Measurements from ENCODE around the gene CPSF3.

The CPSF3 gene

DNA sequence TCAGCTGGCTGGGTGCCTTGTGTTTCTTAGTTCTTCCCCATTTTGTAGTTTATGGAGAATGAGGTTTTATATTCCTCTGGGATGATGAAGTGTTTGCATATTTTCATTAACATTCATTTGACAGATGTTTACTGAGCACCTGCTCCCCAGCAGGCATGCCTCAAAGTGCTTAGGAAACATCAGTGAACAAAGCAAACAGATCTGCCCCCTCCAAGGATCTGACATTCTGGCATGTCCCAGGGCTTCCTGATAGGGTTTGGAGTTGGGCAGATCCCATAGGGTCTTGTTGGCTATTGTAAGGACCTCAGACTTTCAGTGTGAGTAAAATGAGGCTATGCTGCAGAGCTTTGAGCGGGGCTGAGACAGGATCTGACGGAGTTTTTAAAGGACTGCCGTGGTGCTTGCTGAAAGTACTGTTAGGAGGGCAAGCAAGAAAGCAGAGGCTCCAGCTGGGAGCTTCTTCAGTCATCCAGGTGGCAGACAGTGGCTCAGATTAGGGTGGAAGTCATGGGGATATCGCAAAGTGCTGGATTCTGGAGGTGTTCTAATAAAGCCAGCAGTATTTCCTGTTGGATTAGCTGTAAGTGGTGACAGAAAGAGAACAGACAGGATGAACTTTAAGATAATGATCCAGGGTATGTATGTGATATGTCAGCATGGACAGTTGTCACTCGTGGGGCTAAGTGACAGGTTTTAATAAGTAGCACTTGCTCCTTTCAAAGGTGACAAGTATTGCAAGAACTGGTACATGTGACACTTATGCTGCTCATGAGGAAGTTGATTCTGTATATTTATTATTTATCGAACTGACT is 39.6 kb downstream of the CPSF3 start:
- Histone ChIP-seq H3K27me3 (ENCODE audit: control insufficient read depth, insufficient read depth, low read length) (no peaks in the 10 kb centered on the region), H3K4me3 (ENCODE audit: low read length) (no peak overlapping the region), H3K9ac (ENCODE audit: low read length) (no peak overlapping the region), H3K9me3 (ENCODE audit: control insufficient read depth, low read length) (no peaks in the 10 kb centered on the region), H3K36me3 (ENCODE audit: control insufficient read depth, insufficient read depth, low read length) (no peaks in the 10 kb centered on the region), H3K4me1 (ENCODE audit: control insufficient read depth, insufficient read depth, low read length) (no peaks in the 10 kb centered on the region)

DNA sequence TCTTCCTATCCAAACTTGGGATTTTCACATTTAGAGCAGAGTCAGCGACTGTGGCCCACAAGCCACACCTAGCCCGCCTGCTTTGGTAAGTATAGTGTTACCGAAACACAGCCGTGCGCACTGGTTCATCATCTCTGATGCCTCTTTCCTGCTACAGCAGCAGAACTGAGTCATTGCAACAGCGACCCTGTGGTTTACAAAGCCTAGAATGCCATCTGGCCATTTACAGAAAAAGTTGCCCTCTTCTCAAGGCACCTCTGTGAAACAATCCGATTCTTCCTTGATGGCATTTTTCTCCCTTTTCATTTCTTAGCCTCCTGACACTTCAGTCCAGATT is 40.2 kb downstream of the CPSF3 start:
- Histone ChIP-seq H3K4me3 (ENCODE audit: low read length) (no peak overlapping the region), H3K36me3 (ENCODE audit: control insufficient read depth, insufficient read depth, low read length) (no peaks in the 10 kb centered on the region), H3K27me3 (ENCODE audit: control insufficient read depth, insufficient read depth, low read length) (no peaks in the 10 kb centered on the region), H3K9me3 (ENCODE audit: control insufficient read depth, low read length) (no peaks in the 10 kb centered on the region), H3K9ac (ENCODE audit: low read length) (no peak overlapping the region), H3K4me1 (ENCODE audit: control insufficient read depth, insufficient read depth, low read length) (no peaks in the 10 kb centered on the region)

DNA sequence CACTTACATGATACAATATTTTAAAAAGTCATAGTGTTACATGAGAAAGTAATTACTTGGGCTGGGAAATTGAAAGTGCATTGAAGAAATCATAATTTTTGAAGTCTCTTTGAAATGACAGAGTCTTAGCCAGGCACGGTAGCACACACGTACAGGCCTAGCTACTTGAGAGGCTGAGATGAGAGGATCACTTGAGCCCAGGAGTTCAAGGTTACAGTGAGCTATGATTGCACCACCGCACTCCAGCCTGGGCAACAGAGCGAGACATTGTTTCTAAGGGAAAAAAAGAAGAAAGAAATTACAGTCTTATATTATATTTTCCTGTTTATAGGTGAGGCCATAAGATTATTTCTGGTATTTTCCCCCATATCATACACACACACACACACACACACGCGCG is 41.7 kb downstream of the CPSF3 start:
- Histone ChIP-seq H3K9ac (ENCODE audit: low read length) (no peak overlapping the region), H3K4me1 (ENCODE audit: control insufficient read depth, insufficient read depth, low read length) (no peaks in the 10 kb centered on the region), H3K36me3 (ENCODE audit: control insufficient read depth, insufficient read depth, low read length) (no peaks in the 10 kb centered on the region)

DNA sequence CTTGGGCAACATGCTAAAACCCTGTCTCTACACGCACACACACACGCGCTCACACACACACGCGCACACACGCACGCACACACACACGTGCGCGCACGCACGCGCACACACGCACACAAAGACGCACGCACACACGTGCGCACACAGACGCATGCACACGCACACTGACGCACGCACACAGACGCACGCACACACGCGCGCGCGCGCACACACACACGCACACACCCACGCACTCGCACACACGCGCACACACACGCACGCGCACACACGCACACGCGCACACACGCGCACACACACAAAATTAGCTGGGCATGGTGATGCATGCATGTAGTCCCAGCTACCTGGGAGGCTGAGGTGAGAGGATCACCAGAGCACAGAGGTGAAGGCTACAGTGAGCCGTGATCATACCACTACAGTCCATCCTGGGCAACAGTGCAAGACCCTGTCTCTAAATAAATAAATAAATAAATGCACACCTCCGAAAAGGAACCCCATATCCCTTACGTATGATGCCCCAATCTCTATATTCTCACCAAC is 42.8 kb downstream of the CPSF3 start:
- no peaks in the 10 kb centered on the region for H3K9me3 ChIP-seq (ENCODE audit: control insufficient read depth, low read length)
- H3K36me3 ChIP-seq (ENCODE audit: control insufficient read depth, insufficient read depth, low read length) = no peaks in the 10 kb centered on the region
- H3K27me3 ChIP-seq (ENCODE audit: control insufficient read depth, insufficient read depth, low read length) = no peaks in the 10 kb centered on the region
- H3K4me3 ChIP-seq (ENCODE audit: low read length) = no peak overlapping the region
- H3K4me1 ChIP-seq (ENCODE audit: control insufficient read depth, insufficient read depth, low read length) = no peaks in the 10 kb centered on the region
- no peak overlapping the region for H3K9ac ChIP-seq (ENCODE audit: low read length)

More for the DNA sequence above, 41.7 kb downstream of the CPSF3 start:
- Histone ChIP-seq H3K27me3 (ENCODE audit: control insufficient read depth, insufficient read depth, low read length) (no peaks in the 10 kb centered on the region), H3K4me3 (ENCODE audit: low read length) (no peak overlapping the region), H3K9me3 (ENCODE audit: control insufficient read depth, low read length) (no peaks in the 10 kb centered on the region)

DNA sequence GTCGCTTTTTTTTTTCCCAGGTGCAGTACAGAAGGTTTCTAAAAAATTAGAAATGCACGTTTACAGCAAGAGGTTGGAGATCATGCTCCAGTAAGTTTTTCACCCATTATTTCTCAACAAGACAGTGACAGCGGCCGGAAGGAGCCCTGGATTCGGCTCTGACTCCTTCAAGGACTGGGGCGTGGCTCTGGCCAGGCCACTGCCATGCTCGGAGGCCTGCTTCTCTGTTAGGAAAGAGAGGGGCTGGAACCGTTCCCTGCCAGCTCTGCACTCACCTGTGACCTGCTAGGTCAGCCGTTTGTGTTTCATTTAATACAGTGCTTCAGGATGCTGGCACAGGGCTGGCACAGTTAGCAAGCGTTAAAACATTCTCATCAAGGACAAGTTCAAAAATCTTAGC is 44.2 kb downstream of the CPSF3 start:
- H3K4me3 ChIP-seq (ENCODE audit: low read length) = no peak overlapping the region
- H3K27me3 ChIP-seq (ENCODE audit: control insufficient read depth, insufficient read depth, low read length) = no peaks in the 10 kb centered on the region
- H3K36me3 ChIP-seq (ENCODE audit: control insufficient read depth, insufficient read depth, low read length) = no peaks in the 10 kb centered on the region
- no peaks in the 10 kb centered on the region for H3K4me1 ChIP-seq (ENCODE audit: control insufficient read depth, insufficient read depth, low read length)
- H3K9me3 ChIP-seq (ENCODE audit: control insufficient read depth, low read length) = no peaks in the 10 kb centered on the region
- no peak overlapping the region for H3K9ac ChIP-seq (ENCODE audit: low read length)

DNA sequence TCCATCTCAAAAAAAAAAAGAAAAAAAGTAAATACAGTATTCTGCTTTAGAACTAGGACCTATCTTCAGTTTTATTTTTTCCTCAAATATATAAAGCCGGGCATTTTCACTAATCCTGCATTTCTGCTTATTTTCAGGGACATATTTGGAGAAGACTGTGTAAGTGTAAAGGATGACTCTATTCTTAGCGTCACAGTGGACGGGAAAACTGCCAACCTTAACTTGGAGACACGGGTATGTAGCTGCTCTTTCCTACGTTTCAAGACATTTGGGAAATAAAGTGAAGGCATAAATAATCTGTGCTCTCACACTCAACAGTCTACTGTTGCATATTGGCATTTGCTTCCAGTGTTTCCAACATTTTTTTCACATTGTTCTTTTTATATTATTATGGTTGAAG is 47.8 kb downstream of the CPSF3 start:
- Histone ChIP-seq H3K27me3 (ENCODE audit: control insufficient read depth, insufficient read depth, low read length) (no peaks in the 10 kb centered on the region), H3K4me1 (ENCODE audit: control insufficient read depth, insufficient read depth, low read length) (peaks cover 7% of the 10 kb centered on the region), H3K9me3 (ENCODE audit: control insufficient read depth, low read length) (no peaks in the 10 kb centered on the region), H3K36me3 (ENCODE audit: control insufficient read depth, insufficient read depth, low read length) (no peaks in the 10 kb centered on the region), H3K9ac (ENCODE audit: low read length) (no peak overlapping the region), H3K4me3 (ENCODE audit: low read length) (no peak overlapping the region)

DNA sequence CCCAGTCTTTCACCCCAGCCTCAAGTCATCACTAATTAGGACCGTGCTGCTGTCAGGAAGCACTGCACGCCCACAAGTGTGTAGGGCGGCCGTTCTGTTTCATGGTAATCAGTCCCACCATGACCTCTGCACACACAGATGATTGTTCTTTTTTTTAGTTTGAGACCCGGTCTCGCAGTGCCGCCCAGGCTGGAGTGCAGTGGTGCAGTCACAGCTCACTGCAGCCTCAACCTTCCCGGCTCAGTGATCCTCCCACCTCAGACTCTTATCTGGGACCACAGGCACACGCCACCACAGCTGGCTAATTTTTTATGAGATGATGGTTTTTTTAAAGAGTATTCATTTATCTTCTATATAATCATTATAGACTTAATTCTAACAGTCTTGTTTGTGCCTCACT is 49.1 kb downstream of the CPSF3 start:
- Histone ChIP-seq H3K4me3 (ENCODE audit: low read length) (no peak overlapping the region), H3K4me1 (ENCODE audit: control insufficient read depth, insufficient read depth, low read length) (peaks cover 7% of the 10 kb centered on the region), H3K9me3 (ENCODE audit: control insufficient read depth, low read length) (no peaks in the 10 kb centered on the region), H3K36me3 (ENCODE audit: control insufficient read depth, insufficient read depth, low read length) (no peaks in the 10 kb centered on the region), H3K27me3 (ENCODE audit: control insufficient read depth, insufficient read depth, low read length) (no peaks in the 10 kb centered on the region), H3K9ac (ENCODE audit: low read length) (no peak overlapping the region)

DNA sequence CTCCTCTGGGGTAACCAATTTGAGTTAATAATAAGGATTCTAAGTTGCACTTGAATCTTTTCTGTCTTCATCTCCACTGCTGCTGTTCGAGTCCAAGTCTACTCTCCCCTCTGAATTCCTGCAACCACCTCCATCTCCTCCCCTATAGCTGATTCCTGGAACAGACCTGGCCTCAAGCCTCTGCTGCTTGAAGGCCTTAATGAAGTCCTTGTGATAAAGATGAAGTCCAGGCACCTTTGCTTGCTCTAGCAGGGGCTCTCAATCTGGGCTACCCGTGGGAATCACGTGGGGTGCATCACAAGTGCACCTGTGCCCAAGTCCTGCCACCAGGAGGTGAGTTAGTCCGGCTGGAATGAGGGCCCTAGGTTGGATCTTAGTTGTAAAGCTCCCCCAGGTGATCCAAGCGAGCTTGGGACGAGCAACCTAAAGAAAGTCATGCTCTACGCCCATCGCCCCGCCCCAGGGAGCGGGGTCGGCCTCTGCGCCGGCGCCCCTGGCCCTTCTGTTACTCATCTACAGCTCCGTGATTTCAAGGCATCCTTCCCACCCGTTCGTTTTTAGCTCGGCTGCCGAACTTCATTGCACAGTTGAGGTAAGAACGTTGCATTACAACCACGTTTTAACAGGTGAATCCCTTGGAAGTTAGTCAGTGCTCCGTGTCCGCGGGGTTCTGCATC is 50.0 kb downstream of the CPSF3 start:
- Histone ChIP-seq H3K9ac (ENCODE audit: low read length) (peak overlapping the region; percentile 80), H3K36me3 (ENCODE audit: control insufficient read depth, insufficient read depth, low read length) (no peaks in the 10 kb centered on the region), H3K4me1 (ENCODE audit: control insufficient read depth, insufficient read depth, low read length) (peaks cover 7% of the 10 kb centered on the region), H3K4me3 (ENCODE audit: low read length) (peak overlapping the region; percentile 78), H3K27me3 (ENCODE audit: control insufficient read depth, insufficient read depth, low read length) (no peaks in the 10 kb centered on the region), H3K9me3 (ENCODE audit: control insufficient read depth, low read length) (no peaks in the 10 kb centered on the region)

DNA sequence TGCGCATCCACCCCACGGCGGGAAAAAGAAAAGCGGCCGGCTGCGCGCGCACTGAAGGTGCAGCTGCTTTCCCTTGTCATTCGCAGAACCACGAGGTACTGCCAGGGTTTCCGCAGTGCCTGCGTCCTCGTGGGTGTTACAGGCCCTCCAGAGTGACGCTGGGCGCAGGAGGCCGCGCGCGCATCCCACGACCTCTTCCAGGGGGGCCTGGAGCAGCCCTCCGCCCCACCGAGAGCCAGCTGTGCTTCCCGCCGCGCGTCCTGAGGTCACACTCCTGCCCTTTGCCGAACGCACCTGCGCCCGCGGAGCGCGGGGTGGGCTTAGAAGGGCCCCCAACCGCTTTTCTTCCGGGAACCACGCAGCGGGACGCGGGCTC is 50.5 kb downstream of the CPSF3 start:
- no peaks in the 10 kb centered on the region for H3K9me3 ChIP-seq (ENCODE audit: control insufficient read depth, low read length)
- H3K36me3 ChIP-seq (ENCODE audit: control insufficient read depth, insufficient read depth, low read length) = no peaks in the 10 kb centered on the region
- no peaks in the 10 kb centered on the region for H3K27me3 ChIP-seq (ENCODE audit: control insufficient read depth, insufficient read depth, low read length)
- H3K4me1 ChIP-seq (ENCODE audit: control insufficient read depth, insufficient read depth, low read length) = peaks cover 7% of the 10 kb centered on the region
- H3K9ac ChIP-seq (ENCODE audit: low read length) = peak overlapping the region; percentile 80
- peak overlapping the region; percentile 78 for H3K4me3 ChIP-seq (ENCODE audit: low read length)

DNA sequence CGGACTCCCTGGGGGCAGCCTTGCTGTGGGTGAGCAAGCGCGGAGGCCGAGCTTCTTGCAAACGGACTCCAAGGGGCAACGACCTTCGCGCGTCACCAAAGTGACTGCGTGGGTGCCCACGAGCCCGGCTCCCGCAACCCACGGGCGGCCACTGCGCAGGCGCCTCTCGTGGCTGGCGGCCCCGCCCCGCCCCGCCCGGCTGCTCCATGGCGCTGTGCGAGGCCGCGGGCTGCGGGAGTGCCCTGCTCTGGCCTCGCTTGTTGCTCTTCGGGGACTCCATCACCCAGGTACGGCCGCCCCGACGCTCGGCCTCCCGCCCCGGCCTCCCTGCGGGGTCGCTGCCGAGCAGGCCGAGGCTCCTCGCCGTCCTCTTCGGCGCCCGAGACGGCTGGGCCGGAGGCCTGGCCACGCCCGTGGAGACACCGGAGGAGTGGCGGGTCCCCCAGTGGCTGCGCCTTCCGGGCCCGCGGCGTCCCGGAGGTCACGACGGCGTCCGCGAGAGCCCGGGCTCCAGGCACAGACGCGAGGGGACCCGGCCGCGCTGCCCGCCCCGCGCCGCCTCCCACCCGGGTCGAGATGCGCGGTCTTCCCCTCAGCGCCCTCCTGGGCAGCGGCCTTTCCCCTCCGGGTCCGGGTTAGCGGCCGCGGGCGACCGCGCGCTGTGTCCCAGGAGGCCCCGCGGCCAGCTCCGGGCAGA is 51.1 kb downstream of the CPSF3 start, which contains the start of gene IAH1:
Gene IAH1 (plus strand): TSS at position 191 of the 697 bp plus-strand sequence. CDS start 16 bp downstream, at position 207.
- Histone ChIP-seq H3K9ac (ENCODE audit: low read length) (peak within 1 kb of the TSS; percentile 80), H3K36me3 (ENCODE audit: control insufficient read depth, insufficient read depth, low read length) (no peaks in the 10 kb centered on the region), H3K4me3 (ENCODE audit: low read length) (peak within 1 kb of the TSS; percentile 78), H3K27me3 (ENCODE audit: control insufficient read depth, insufficient read depth, low read length) (no peaks in the 10 kb centered on the region), H3K4me1 (ENCODE audit: control insufficient read depth, insufficient read depth, low read length) (peaks cover 7% of the 10 kb centered on the region), H3K9me3 (ENCODE audit: control insufficient read depth, low read length) (no peaks in the 10 kb centered on the region)

DNA sequence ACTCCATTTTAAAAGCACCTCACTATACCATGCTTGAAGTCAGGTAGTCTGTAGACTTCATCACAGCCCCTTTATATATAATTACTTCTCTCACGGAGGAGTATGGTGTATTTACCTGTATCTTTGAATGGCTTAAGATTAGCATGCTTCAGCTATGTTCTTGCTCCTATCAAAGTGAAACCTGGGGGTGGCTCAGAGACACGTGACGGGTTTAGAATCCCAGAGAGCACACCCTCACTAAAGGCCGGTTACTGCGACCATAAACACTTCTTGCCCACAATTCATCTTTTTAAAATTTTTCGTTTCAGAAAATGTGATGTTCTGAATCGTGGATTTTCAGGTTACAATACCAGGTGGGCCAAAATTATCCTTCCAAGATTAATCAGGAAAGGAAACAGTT is 54.5 kb downstream of the CPSF3 start:
- Histone ChIP-seq H3K9me3 (ENCODE audit: control insufficient read depth, low read length) (no peaks in the 10 kb centered on the region), H3K36me3 (ENCODE audit: control insufficient read depth, insufficient read depth, low read length) (peaks cover 8% of the 10 kb centered on the region), H3K4me3 (ENCODE audit: low read length) (no peak overlapping the region), H3K27me3 (ENCODE audit: control insufficient read depth, insufficient read depth, low read length) (no peaks in the 10 kb centered on the region), H3K4me1 (ENCODE audit: control insufficient read depth, insufficient read depth, low read length) (peaks cover 7% of the 10 kb centered on the region), H3K9ac (ENCODE audit: low read length) (no peak overlapping the region)

DNA sequence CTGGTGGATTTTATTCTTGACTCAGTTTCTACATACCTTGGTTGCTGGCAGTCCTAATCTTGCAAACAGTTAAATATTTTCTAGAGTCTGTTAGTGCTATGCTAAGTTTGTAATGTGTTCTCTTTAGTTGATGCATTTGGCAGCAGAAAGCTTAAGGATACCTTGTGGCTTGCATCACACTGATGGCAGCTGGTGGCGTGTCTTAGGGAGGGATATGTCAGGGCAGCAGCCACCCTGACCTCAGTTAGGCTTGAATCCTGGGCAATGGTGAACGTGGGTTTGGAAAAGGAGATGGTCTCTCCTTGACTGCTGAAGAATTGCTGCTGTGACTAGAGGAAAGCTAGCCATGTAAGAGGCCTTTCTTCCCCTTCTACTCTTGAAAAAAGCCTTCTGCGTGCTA is 55.1 kb downstream of the CPSF3 start:
- Histone ChIP-seq H3K36me3 (ENCODE audit: control insufficient read depth, insufficient read depth, low read length) (peaks cover 10% of the 10 kb centered on the region), H3K9me3 (ENCODE audit: control insufficient read depth, low read length) (no peaks in the 10 kb centered on the region), H3K4me1 (ENCODE audit: control insufficient read depth, insufficient read depth, low read length) (peaks cover 3% of the 10 kb centered on the region)

More for the DNA sequence above, 55.1 kb downstream of the CPSF3 start:
- Histone ChIP-seq H3K27me3 (ENCODE audit: control insufficient read depth, insufficient read depth, low read length) (no peaks in the 10 kb centered on the region), H3K4me3 (ENCODE audit: low read length) (no peak overlapping the region), H3K9ac (ENCODE audit: low read length) (no peak overlapping the region)
